Heart left ventricle (tissue), 16 donors: ENCODE measurements around the gene PRM3. TPM values are rescaled to one million over a fixed set of nuclear protein-coding genes. Genes with fewer than 3 reads are reported as not detected.

ENCODE experiments used
- ATAC-seq, 4 donors: fragments of 200-7000 bp; cut with Tn5 transposase; one replicate each; pipeline ENCODE4 v1.9.1; 2020 to 2022; ENCODE audit warnings: moderate library complexity in 4 of 4, mild to moderate bottlenecking in 3 of 4, moderate number of reproducible peaks in 1 of 4
- DNase-seq, 5 donors: peaks; one replicate each; pipeline ENCODE4 v3.0.0-alpha.2; 2020
- H3K27ac ChIP-seq, 12 donors: fragments of 200-600 bp; sonication (generic) in 4 of 12; one replicate each; pipeline versions ENCODE4 v1.5.0 to v1.8.0; 2016 to 2022; ENCODE audit warnings: mild to moderate bottlenecking in 2 of 12
- H3K27me3 ChIP-seq, 9 donors: fragments of 200-600 bp; sonication (generic) in 2 of 9; one replicate each; pipeline versions ENCODE4 v1.5.1 to v1.8.0; 2016 to 2022; ENCODE audit warnings: mild to moderate bottlenecking in 3 of 9
- H3K36me3 ChIP-seq, 9 donors: fragments of 200-600 bp; sonication (generic) in 2 of 9; one replicate each; pipeline versions ENCODE4 v1.5.0 to v1.8.0; 2018 to 2022; ENCODE audit warnings: mild to moderate bottlenecking in 2 of 9
- H3K4me1 ChIP-seq, 12 donors: fragments of 200-600 bp; sonication (generic) in 4 of 12; one replicate each; pipeline versions ENCODE4 v1.5.0 to v1.8.0; 2016 to 2022; ENCODE audit warnings: mild to moderate bottlenecking in 3 of 12
- H3K4me3 ChIP-seq, 12 donors: fragments of 200-600 bp; sonication (generic) in 4 of 12; one replicate each; pipeline versions ENCODE4 v1.5.0 to v1.8.0; 2017 to 2022; ENCODE audit warnings: mild to moderate bottlenecking in 9 of 12, moderate library complexity in 4 of 12
- H3K9me3 ChIP-seq, 12 donors: fragments of 200-600 bp; sonication (generic) in 4 of 12; one replicate each; pipeline versions ENCODE4 v1.5.0 to v1.8.0; 2016 to 2022; ENCODE audit warnings: mild to moderate bottlenecking in 1 of 12
- POLR2A ChIP-seq, 2 donors: fragments of 450-650 bp; IDR thresholded peaks; one replicate each; pipeline ENCODE4 v1.6.1; 2017; ENCODE audit warnings: antibody characterized with exemption in 2 of 2, mild to moderate bottlenecking in 2 of 2, moderate library complexity in 2 of 2
- WGBS, 4 donors: extraction: QIAGEN DNeasy Blood & Tissue Kit in 2 of 4; methylation state at CpG; one replicate each; pipeline versions ENCODE4 v1.1.5 to v1.1.7; 2013 to 2018; 5-methylcytosine and 5-hydroxymethylcytosine counted together
- intact Hi-C, 10 donors: fragments of 100-400 bp; cut with DNase I; formaldehyde crosslinking; loops; one replicate each; pipeline versions ENCODE4 v1.11.1 to v1.14.2; 2022
- long read RNA-seq, 3 donors: library from polyadenylated mRNA; unstranded; transcript quantifications; one replicate each; pipeline ENCODE4 v2.0.0, GENCODE V29; 2020 to 2021
- polyA plus RNA-seq, 2 donors: library from polyadenylated mRNA; stranded (reverse); fragments of 200-250 nt; gene quantifications; one replicate each; pipeline ENCODE4 v1.2.3, GENCODE V29; 2013
- total RNA-seq, 9 donors: library from RNA; depleted of rRNA in 2 of 9; stranded (reverse); fragments of >200 nt in 2 of 9; fragmentation: NEBNext Ultra II Directional in 3 of 9; extraction: Animal tissue kit (Norgen Biotek cat#: 25700) in 3 of 9; gene quantifications; one replicate each; pipeline versions ENCODE4 v1.1.0 to v1.2.4, GENCODE V29; 2016 to 2023
- TF ChIP-seq, protein P1 (sequence below), 12 donors: fragments of 200-600 bp; sonication (generic) in 4 of 12; IDR thresholded peaks; one replicate each; pipeline versions ENCODE4 v1.5.0 to v1.8.0; 2018 to 2022; ENCODE audit warnings: antibody characterized with exemption in 12 of 12, mild to moderate bottlenecking in 5 of 12
- donor health status: ischemic (EF 13 %, LVEDD 7.1; RV severe dilation, severe dysfunction).
- donor health status: healthy with polysubstance abuse.
- donor health status: DM: no; HTN: yes; CAD: no.
- donor health status: DM: no; HTN: no; CAD: no.
- donor health status: ischemic (EF 25% LVEDD 6.9; RV normal size, moderate dysfunction).
- donor health status: ischemic (EF 25% LVEDD 5.7; RV mildly dilated, moderate dysfunction).
- donor health status: healthy.
- donor health status: DM: yes; HTN: yes; CAD: no.
- donor health status: ischemic (EF 35%, LVEDD 5.7; RV mildly dilated, moderate dysfunction).
- donor health status: nonischemic (EF 11% LVEDD 7.7; RV severe dilation, severe dysfunction).
- donor health status: DM: yes; HTN: yes; CAD: no.
- donor health status: PGD.
- donor health status: ischemic (EF 29% LVEDD 5.4; RV normal size, mild dysfunction).
- donor health status: nonischemic (EF 23%, LVEDD 6.1; RV moderate dilation, normal function).

The PRM3 gene, protein sequence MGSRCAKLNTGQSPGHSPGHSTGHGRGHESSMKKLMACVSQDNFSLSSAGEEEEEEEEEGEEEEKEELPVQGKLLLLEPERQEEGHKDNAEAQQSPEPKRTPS
- total RNA-seq (not detected), polyA plus RNA-seq (not detected)
- long read RNA-seq, donor 1 = 0 reads
- long read RNA-seq, donor 2 = 0 reads
- long read RNA-seq, donor 3 = 0 reads

DNA sequence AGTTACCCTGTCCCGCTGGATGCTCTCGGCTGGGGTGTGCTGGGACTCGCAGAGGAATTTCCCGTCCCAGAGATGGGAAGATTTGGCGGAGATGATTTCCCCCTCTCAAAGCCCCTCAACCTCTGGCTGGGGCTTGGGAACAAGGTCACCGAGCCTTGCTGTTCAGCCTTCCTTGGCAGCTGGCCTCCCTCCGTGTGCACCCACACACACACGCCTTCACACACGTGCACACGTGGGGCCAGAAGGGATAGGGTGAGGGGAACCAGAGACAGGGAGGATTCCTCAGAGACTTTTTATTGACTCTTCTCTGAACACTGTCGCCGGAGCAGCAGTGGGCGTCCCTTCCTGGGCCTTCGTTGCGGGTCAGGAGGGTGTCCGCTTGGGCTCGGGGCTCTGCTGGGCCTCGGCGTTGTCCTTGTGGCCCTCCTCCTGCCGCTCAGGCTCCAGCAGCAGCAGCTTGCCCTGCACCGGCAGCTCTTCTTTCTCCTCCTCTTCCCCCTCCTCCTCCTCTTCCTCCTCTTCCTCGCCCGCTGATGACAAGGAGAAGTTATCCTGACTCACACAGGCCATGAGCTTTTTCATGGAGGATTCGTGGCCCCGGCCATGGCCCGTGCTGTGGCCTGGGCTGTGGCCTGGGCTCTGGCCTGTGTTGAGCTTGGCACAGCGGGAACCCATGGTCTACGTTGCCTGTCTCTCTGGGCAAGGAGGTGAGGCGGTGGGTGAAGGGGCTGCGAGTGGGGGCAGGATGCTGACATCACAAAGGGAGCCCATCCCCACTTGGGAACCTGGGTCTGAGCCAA, at the start of gene PRM3:
TSS of gene PRM3 (minus strand) at position 709 of the 800 bp plus-strand sequence. CDS start at position 675, 34 bp downstream.
- DNase-seq = no peak
- 71 to 81% (median 74%) methylated on average over 26 to 30 of the region's 30 CpGs for WGBS, 4 donors
- Histone ChIP-seq H3K27me3 (no peaks in the 10 kb centered on the region), H3K4me1 (no peaks in the 10 kb centered on the region), H3K9me3 (no peaks in the 10 kb centered on the region), H3K36me3 (no peaks in the 10 kb centered on the region), H3K27ac (no peak within 1 kb of the TSS), H3K4me3 (no peak within 1 kb of the TSS)
- intact Hi-C loops = no loop called here
- ATAC-seq = no peak
- TF ChIP-seq POLR2A (IDR thresholded peaks at IDR 0.05) = no peak
- TF ChIP-seq, protein P1, sequence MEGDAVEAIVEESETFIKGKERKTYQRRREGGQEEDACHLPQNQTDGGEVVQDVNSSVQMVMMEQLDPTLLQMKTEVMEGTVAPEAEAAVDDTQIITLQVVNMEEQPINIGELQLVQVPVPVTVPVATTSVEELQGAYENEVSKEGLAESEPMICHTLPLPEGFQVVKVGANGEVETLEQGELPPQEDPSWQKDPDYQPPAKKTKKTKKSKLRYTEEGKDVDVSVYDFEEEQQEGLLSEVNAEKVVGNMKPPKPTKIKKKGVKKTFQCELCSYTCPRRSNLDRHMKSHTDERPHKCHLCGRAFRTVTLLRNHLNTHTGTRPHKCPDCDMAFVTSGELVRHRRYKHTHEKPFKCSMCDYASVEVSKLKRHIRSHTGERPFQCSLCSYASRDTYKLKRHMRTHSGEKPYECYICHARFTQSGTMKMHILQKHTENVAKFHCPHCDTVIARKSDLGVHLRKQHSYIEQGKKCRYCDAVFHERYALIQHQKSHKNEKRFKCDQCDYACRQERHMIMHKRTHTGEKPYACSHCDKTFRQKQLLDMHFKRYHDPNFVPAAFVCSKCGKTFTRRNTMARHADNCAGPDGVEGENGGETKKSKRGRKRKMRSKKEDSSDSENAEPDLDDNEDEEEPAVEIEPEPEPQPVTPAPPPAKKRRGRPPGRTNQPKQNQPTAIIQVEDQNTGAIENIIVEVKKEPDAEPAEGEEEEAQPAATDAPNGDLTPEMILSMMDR (IDR thresholded peaks at IDR 0.05) = no peak

DNA sequence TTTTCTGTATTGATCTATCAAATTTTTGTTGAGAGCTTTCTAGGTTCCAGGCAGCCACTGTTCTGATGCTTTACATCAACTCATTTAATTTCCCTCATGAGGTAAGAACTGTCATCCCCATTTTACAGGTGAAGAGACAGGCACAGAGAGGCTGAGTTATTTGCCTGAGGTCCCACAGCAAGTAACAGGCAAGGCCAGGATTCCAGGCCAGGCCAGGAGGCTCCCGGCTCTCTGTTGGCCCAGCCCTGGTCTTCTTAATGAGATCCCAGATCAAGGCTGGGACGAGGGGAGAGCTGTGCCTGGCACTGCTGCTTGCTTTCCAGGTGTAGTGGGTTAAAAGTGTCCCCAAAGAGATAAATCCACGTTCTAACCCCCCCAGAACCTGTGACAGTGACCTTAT, 49.4 kb upstream of the PRM3 start:
- TF ChIP-seq, protein P1 (IDR thresholded peaks at IDR 0.05) = no peak
- TF ChIP-seq POLR2A (IDR thresholded peaks at IDR 0.05) = no peak
- Histone ChIP-seq H3K4me1 (peaks cover 0 to 29% (median under 1%) of the 10 kb centered on the region in 12 donors), H3K4me3 (no peak overlapping the region), H3K36me3 (no peaks in the 10 kb centered on the region), H3K27ac (no peak overlapping the region), H3K27me3 (no peaks in the 10 kb centered on the region), H3K9me3 (no peaks in the 10 kb centered on the region)
- DNase-seq = no peak
- ATAC-seq = no peak
- intact Hi-C loops = no loop called here
- WGBS, 4 donors = 79 to 92% (median 82%) methylated on average over 3 of the region's 3 CpGs

DNA sequence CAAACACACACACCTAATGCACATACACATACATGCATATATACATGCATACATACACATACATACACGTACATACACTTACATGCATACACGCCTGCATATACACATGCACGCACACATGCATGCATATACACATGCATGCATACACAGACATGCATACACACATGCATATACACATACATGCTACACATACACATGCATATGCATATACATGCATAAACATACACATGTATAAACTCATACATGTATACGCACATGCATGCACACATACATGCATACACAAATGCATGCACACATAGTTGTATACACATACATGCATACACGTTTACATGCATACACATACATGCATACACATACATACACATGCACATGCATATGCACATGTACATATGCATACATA, 48.2 kb upstream of the PRM3 start:
- peaks cover 0 to 18% (median 0%) of the 10 kb centered on the region in 12 donors for H3K4me1 ChIP-seq
- no peak for ATAC-seq
- 68 to 92% (median 79%) methylated on average over 5 of the region's 5 CpGs for WGBS, 4 donors

DNA sequence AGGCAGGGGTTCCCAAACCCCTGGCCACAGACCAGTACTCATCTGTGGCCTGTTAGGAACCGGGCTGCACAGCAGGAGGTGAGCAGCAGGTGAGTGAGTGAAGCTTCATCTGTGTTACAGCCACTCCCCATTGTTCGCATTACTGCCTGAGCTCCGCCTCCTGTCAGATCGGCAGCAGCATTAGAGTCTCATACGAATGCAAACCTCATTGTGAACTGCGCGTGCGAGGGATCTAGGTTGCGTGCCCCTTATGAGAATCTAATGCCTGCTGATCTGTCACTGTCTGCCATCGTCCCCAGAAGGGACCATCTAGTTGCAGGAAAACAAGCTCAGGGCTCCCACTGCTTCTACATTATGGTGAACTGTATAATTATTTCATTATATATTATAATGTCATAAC, 46.7 kb upstream of the PRM3 start:
- Histone ChIP-seq H3K4me3 (no peak overlapping the region), H3K27me3 (no peaks in the 10 kb centered on the region), H3K9me3 (no peaks in the 10 kb centered on the region), H3K36me3 (no peaks in the 10 kb centered on the region), H3K27ac (no peak overlapping the region), H3K4me1 (peaks cover 0 to 6% (median 0%) of the 10 kb centered on the region in 12 donors)
- WGBS, 4 donors = 73 to 91% (median 85%) methylated on average over 8 to 10 of the region's 10 CpGs
- DNase-seq (no peak), ATAC-seq (no peak)
- intact Hi-C loops = no loop called here
- TF ChIP-seq POLR2A (IDR thresholded peaks at IDR 0.05) = no peak
- TF ChIP-seq, protein P1 (IDR thresholded peaks at IDR 0.05) = no peak

More for the DNA sequence above, 48.2 kb upstream of the PRM3 start:
- TF ChIP-seq POLR2A (IDR thresholded peaks at IDR 0.05) = no peak
- TF ChIP-seq, protein P1 (IDR thresholded peaks at IDR 0.05) = no peak
- H3K9me3 ChIP-seq = no peaks in the 10 kb centered on the region
- H3K27ac ChIP-seq = no peak overlapping the region
- H3K4me3 ChIP-seq = no peak overlapping the region
- no peak for DNase-seq
- H3K36me3 ChIP-seq = no peaks in the 10 kb centered on the region
- H3K27me3 ChIP-seq = no peaks in the 10 kb centered on the region
- intact Hi-C loops = no loop called here
